SHP77 treated with DMSO at 0.1 percent for 48 hours (cell line): ENCODE results near the gene TM9SF1.

Source experiments
- DNase-seq: peaks from one replicate; lab custom pipeline; 2025; lab: John Stamatoyannopoulos, UW

The TM9SF1 gene

GRCh38 chr14:24151404-24152080 is 43.7 kb downstream of the TM9SF1 start:
- DNase-seq: no peak

GRCh38 chr14:24150993-24151392 is 44.2 kb downstream of the TM9SF1 start:
- no peak for DNase-seq

- no peak for DNase-seq
Observed at GRCh38 chr14:24150567-24150966, 44.7 kb downstream of the TM9SF1 start.

GRCh38 chr14:24150061-24150460 is 45.2 kb downstream of the TM9SF1 start:
- DNase-seq: no peak

- DNase-seq: no peak
Observed at GRCh38 chr14:24149302-24149969, 45.8 kb downstream of the TM9SF1 start.

- DNase-seq: no peak
Observed at GRCh38 chr14:24147761-24148428, 47.3 kb downstream of the TM9SF1 start.

- DNase-seq: peak; percentile 98
Observed at GRCh38 chr14:24146978-24147760, 48.1 kb downstream of the TM9SF1 start, which contains the start of gene RNF31. Gene RNF31, plus strand, starts transcription at chr14:24147498. Its CDS starts 201 bp downstream, at chr14:24147699.

- DNase-seq: peak; percentile 99
Observed at GRCh38 chr14:24146453-24146977, 48.7 kb downstream of the TM9SF1 start, which contains the start of gene PSME2. Gene PSME2, minus strand, starts transcription at chr14:24146610. Its CDS starts 29 bp downstream, at chr14:24146581.

GRCh38 chr14:24145690-24146452 is 49.4 kb downstream of the TM9SF1 start:
- DNase-seq: no peak

GRCh38 chr14:24145219-24145618 is 50.0 kb downstream of the TM9SF1 start:
- DNase-seq: no peak

GRCh38 chr14:24144451-24144850 is 50.8 kb downstream of the TM9SF1 start:
- DNase-seq: no peak

- no peak for DNase-seq
Observed at GRCh38 chr14:24143511-24143910, 51.7 kb downstream of the TM9SF1 start.

GRCh38 chr14:24141097-24141880 is 54.0 kb downstream of the TM9SF1 start, which contains the start of gene EMC9:
Gene EMC9, minus strand, starts transcription at chr14:24141591. Its CDS starts 287 bp downstream, at chr14:24141304.
- DNase-seq: peak; percentile 100

GRCh38 chr14:24139272-24139934 is 55.8 kb downstream of the TM9SF1 start:
- no peak for DNase-seq
